Pancreas (tissue), 10 donors: ENCODE results near the gene PITX1. TPM values are rescaled to one million over a fixed set of nuclear protein-coding genes. Genes with fewer than 3 reads are reported as not detected.

Experiments
- ATAC-seq, 4 donors: fragments of 200-7000 bp; cut with Tn5 transposase; one replicate each; pipeline versions ENCODE4 v1.8.0 to v1.9.1; 2020; ENCODE audit warnings: mild to moderate bottlenecking in 4 of 4, moderate library complexity in 4 of 4
- DNase-seq, 6 donors: peaks; one replicate each; pipeline ENCODE4 v3.0.0-alpha.2; 2020
- FAIRE-seq: peaks from 2 replicates; lab custom pipeline; 2012; peaks lifted over from hg19 to GRCh38; lab: Jason Lieb, UNC
- H3K27ac ChIP-seq, 4 donors: fragments of 200-600 bp; sonication (generic); 1 replicate in 3 of 4; 2 replicates in 1 of 4; pipeline versions ENCODE4 v1.5.0 to v1.8.0; 2020
- H3K27me3 ChIP-seq, 4 donors: fragments of 200-600 bp; one replicate each; pipeline ENCODE4 v1.8.0; 2021
- H3K36me3 ChIP-seq, 3 donors: fragments of 200-600 bp; sonication (generic) in 1 of 3; one replicate each; pipeline versions ENCODE4 v1.5.0 to v1.8.0; 2020 to 2021
- H3K4me1 ChIP-seq, 3 donors: fragments of 200-600 bp; one replicate each; pipeline ENCODE4 v1.8.0; 2021
- H3K4me3 ChIP-seq, 4 donors: fragments of 200-600 bp; sonication (generic) in 2 of 4; one replicate each; pipeline versions ENCODE4 v1.5.0 to v1.8.0; 2020 to 2021
- H3K9me3 ChIP-seq, 4 donors: fragments of 200-600 bp; one replicate each; pipeline ENCODE4 v1.8.0; 2021
- WGBS, 2 donors: extraction: QIAGEN DNeasy Blood & Tissue Kit; methylation state at CpG; one replicate each; pipeline ENCODE4 v1.1.7; 2013; 5-methylcytosine and 5-hydroxymethylcytosine counted together
- intact Hi-C, 3 donors: fragments of 100-400 bp; cut with DNase I; formaldehyde crosslinking; loops; one replicate each; pipeline versions ENCODE4 v1.11.1 to v1.14.2; 2022
- polyA plus RNA-seq, 2 donors: library from polyadenylated mRNA; stranded (reverse); fragments of 200-250 nt; gene quantifications; one replicate each; pipeline ENCODE4 v1.2.3, GENCODE V29; 2013
- total RNA-seq, 6 donors: library from RNA; stranded (reverse); fragmentation: NEBNext Ultra II Directional in 4 of 6; extraction: Animal tissue kit (Norgen Biotek cat#: 25700) in 4 of 6; gene quantifications; one replicate each; pipeline versions ENCODE4 v1.2.1 to v1.2.4, GENCODE V29; 2021 to 2023
- TF ChIP-seq, protein P1 (sequence below), 4 donors: fragments of 200-600 bp; sonication (generic) in 3 of 4; IDR thresholded peaks; one replicate each; pipeline versions ENCODE4 v1.5.0 to v1.8.0; 2021; ENCODE audit warnings: antibody characterized with exemption in 4 of 4
- donor health status: healthy with polysubstance abuse.
- donor health status: DM: no; HTN: no; CAD: no; lungs with moderate emphysema.
- donor health status: DM: no; HTN: no; CAD: no.
- donor health status: control.
- donor health status: control.
- donor health status: Bipolar disorder and iron deficiency.
- donor health status: DM: yes; HTN: yes; CAD: no.
- donor health status: DM: no; HTN: no; CAD: no.
- donor health status: DM: no; HTN: no; CAD: no.
- donor health status: DM: yes; HTN: yes; CAD: no.

The PITX1 gene
- total and polyA plus RNA-seq, 8 donors, result 0.12 to 0.28 (median 0.17) TPM; not detected in 4

DNA sequence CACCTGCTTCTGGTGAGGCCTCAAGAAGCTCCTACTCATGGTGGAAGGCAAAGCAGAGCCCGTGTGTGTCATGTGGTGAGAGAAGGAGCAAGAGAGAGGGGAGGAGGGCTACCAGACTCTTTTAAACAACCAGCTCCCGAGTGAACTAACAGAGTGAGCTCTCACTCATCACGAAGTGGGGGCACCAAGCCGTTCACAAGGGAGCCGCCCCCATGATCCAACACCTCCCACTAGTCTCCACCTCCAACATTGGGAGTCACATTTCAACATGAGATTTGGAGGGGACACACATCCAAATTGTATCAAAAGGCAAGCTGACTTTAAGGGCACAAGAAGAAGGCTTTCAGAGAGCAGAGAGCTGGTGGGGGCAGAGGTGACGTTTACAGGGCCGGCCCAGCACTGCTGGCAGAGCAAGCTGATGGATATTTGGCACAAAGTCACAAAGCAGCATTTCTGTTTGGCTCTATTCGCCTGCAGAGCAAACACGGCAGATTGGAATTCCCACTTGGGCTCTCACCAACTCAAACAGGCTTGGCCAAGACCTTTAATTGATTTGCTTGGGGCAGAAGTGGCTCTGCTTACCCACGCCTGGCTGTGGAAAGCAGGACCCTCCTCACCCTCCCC lies 20.0 kb downstream of the PITX1 start:
- TF ChIP-seq, protein P1, sequence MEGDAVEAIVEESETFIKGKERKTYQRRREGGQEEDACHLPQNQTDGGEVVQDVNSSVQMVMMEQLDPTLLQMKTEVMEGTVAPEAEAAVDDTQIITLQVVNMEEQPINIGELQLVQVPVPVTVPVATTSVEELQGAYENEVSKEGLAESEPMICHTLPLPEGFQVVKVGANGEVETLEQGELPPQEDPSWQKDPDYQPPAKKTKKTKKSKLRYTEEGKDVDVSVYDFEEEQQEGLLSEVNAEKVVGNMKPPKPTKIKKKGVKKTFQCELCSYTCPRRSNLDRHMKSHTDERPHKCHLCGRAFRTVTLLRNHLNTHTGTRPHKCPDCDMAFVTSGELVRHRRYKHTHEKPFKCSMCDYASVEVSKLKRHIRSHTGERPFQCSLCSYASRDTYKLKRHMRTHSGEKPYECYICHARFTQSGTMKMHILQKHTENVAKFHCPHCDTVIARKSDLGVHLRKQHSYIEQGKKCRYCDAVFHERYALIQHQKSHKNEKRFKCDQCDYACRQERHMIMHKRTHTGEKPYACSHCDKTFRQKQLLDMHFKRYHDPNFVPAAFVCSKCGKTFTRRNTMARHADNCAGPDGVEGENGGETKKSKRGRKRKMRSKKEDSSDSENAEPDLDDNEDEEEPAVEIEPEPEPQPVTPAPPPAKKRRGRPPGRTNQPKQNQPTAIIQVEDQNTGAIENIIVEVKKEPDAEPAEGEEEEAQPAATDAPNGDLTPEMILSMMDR (IDR thresholded peaks at IDR 0.05), result no peak
- Histone ChIP-seq H3K4me3 (no peak overlapping the region), H3K9me3 (no peaks in the 10 kb centered on the region), H3K27ac (no peak overlapping the region), H3K36me3 (no peaks in the 10 kb centered on the region), H3K27me3 (no peaks in the 10 kb centered on the region), H3K4me1 (peaks cover 7 to 10% (median 7%) of the 10 kb centered on the region in 3 donors)
- intact Hi-C loops, result no loop called here
- WGBS, 2 donors, result 33% methylated on average over 10 of the region's 10 CpGs
- DNase-seq, result peak; percentile 62 to 84 (median 75)
- peak; percentile 94 to 98 (median 96) for ATAC-seq
- FAIRE-seq, result no peak

DNA sequence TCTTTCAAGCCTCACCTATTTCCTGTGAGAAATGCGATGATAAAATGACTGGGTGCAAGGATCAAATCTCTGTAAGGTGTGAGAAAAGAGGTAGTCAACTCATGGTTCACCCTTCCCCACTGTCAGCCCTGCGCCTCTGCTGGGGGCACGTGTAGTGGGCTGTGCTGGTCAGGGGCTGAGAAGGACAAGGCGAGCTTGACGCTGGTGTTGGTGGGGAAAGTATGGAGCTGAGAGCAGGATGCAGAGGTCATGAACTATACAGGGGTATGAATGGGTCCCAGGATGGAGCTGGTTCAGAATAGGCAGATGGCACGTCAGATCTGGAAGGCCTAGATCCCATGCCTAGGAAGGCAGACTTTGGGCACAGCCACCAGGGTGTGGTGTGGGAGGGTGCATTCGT lies 20.6 kb downstream of the PITX1 start:
- 94 to 97% methylated on average over 7 of the region's 7 CpGs for WGBS, 2 donors
- ATAC-seq (no peak), FAIRE-seq (no peak), DNase-seq (peak in 2 of 6 donors; percentile 8 to 45)
- Histone ChIP-seq H3K4me1 (peaks cover 7 to 10% (median 7%) of the 10 kb centered on the region in 3 donors), H3K36me3 (no peaks in the 10 kb centered on the region), H3K9me3 (no peaks in the 10 kb centered on the region), H3K27ac (no peak overlapping the region), H3K27me3 (no peaks in the 10 kb centered on the region), H3K4me3 (no peak overlapping the region)
- intact Hi-C loops, result no loop called here
- TF ChIP-seq, protein P1 (IDR thresholded peaks at IDR 0.05), result no peak

DNA sequence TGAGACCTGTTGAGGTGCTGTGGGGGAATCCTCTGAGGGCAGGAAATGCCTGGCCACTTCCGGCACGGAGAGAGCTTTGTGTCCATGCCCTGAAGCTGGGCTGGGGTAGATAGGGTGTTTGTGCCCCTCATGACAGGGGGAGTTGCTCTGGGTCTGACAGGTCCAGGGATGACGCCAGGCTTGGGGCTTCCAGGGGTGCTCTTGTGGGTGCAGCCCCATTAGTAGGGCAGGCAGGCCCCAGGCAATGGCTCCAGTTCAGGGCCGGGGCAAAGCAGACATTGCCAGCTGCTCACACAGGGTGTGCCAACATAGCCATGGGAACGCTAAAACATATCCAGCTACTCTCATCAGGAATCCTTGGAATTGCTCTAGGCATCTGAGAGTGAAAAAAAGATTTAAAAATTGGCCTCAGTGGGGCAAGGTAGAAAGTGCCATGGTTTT lies 21.1 kb downstream of the PITX1 start:
- WGBS, 2 donors, result 78 to 79% methylated on average over 5 of the region's 5 CpGs
- TF ChIP-seq, protein P1 (IDR thresholded peaks at IDR 0.05), result no peak
- DNase-seq (peak in 1 of 6 donors; percentile 53), ATAC-seq (peak in 1 of 4 donors; percentile 15), FAIRE-seq (no peak)
- H3K4me1 ChIP-seq, result peaks cover 7 to 10% (median 7%) of the 10 kb centered on the region in 3 donors
- H3K27ac ChIP-seq, result no peak overlapping the region
- no peaks in the 10 kb centered on the region for H3K36me3 ChIP-seq
- H3K4me3 ChIP-seq, result no peak overlapping the region
- intact Hi-C loops, result no loop called here
- no peaks in the 10 kb centered on the region for H3K9me3 ChIP-seq
- H3K27me3 ChIP-seq, result no peaks in the 10 kb centered on the region

DNA sequence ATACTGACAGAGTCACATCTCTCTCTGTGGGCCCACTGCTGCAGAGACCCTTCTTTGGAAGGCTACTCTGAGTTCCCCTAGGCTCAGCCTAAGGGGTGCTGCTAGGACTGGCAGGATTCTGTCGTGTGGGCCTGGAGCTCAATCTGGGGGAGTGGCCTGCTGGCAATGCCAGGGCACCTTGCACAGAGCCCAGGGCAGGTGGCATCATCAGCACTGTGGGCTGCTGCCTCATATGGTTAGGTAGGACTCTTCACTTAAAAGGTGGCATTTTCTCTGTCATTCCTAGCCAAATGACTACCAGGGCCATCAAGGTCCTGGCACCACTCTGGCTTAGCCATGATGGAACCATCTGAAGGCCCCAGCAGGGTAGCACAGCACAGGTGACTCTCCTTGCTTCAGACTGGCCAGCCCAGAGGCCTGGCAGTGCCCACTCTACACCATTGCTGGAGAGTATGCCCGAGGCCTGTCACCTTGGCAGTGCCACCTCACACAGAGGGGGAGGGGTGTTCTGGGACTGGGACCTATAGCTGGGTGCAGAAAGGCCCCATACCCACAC lies 21.9 kb downstream of the PITX1 start:
- H3K27ac ChIP-seq, result no peak overlapping the region
- FAIRE-seq (no peak), ATAC-seq (no peak), DNase-seq (peak in 1 of 6 donors; percentile 53)
- no peak overlapping the region for H3K4me3 ChIP-seq
- H3K36me3 ChIP-seq, result no peaks in the 10 kb centered on the region
- peaks cover 7 to 10% (median 7%) of the 10 kb centered on the region in 3 donors for H3K4me1 ChIP-seq
- TF ChIP-seq, protein P1 (IDR thresholded peaks at IDR 0.05), result no peak
- intact Hi-C loops, result no loop called here
- WGBS, 2 donors, result 92 to 97% methylated on average over 2 of the region's 2 CpGs
- no peaks in the 10 kb centered on the region for H3K9me3 ChIP-seq
- H3K27me3 ChIP-seq, result no peaks in the 10 kb centered on the region
